GM18858 (cell line): ENCODE measurements around the gene CEP128.
A peak's percentile ranks its signal among the peaks of the same experiment; 100 is the strongest.

Source experiments
- ATAC-seq: cut with Tn5 transposase; IDR thresholded peaks from one replicate; pipeline ENCODE4 v1.9.1; 2021; ENCODE audit not compliant: unreplicated experiment

CEP128 gene

GRCh38 chr14:80781972-80782367 is 159.6 kb downstream of the CEP128 start:
- no peak for ATAC-seq

DNA sequence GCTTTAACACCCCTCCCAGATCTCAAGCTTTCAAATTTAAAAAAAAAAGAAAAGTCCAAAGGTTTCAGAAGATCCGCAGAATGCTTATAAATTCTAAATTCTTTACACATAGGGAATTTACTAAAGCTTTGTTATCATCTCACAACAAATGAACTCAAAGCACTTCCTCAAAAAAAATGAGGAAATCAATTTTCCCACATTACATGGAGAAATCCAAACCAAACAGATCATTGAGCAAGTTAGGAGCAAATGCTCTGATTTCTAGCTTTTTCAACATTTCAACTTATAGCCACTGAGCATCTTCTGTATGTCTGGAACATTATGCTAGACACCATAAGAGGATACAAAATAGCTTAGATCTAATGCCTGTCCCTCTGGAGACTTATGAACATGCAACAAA is 161.0 kb downstream of the CEP128 start:
- no peak for ATAC-seq

DNA sequence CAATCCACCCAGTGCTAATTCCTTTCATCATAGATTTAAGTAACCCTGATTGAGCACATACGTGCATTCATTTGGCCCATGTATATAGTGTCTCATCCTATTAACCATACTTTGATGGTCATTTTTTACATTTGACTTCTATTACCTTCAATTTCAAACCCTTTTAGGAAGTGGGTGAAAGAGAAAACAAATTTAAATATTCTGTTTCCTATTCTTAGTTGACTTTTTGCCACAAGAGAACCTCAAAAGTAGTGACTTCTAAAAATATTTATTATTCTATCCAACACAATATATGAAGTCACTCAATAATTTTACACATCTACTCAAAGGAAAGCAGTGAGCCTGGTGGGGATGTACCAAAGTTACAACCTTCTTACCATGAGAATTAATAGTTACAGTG is 164.9 kb downstream of the CEP128 start:
- no peak for ATAC-seq

DNA sequence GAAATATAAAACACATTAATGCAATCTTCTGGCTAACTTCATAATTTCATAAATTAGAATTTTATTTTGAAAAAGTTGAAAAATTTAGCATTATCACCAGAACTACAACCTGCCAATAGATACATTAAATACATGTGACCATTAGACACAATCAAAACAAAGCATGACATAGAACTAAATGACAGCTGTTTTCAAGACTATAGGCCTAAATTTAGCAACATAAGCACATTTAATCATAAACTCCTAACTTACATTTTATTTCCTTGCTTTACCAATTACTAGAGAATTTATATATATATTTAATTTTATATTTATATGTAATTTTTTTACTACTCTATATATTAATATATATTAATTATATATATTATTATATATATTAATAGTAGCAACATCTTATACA is 165.4 kb downstream of the CEP128 start:
- no peak for ATAC-seq

- ATAC-seq: no peak
These were observed 169.0 kb downstream of the CEP128 start for GRCh38 chr14:80772504-80772903.

DNA sequence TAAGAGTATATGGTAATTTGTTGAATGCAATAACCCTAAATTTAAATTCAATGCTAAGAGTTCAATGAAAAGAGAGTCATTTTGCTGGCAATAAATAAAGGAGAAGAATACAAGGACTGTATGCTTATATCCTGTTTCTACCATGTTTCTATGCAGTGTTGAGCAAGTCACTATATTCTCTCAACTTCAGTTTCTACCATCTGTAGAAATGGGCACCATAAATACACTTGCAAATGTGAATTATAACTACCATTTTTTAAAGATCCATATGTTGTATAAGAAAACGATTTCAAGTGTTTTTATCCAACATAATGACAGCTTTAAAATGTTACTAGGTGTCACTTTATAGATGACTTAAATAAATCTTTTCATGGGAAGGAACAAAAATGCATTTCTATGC is 170.3 kb downstream of the CEP128 start:
- ATAC-seq: no peak

GRCh38 chr14:80770114-80770908 is 171.2 kb downstream of the CEP128 start:
- ATAC-seq: peak; percentile 69

- ATAC-seq: no peak
These were observed 172.9 kb downstream of the CEP128 start for GRCh38 chr14:80768646-80769045.

DNA sequence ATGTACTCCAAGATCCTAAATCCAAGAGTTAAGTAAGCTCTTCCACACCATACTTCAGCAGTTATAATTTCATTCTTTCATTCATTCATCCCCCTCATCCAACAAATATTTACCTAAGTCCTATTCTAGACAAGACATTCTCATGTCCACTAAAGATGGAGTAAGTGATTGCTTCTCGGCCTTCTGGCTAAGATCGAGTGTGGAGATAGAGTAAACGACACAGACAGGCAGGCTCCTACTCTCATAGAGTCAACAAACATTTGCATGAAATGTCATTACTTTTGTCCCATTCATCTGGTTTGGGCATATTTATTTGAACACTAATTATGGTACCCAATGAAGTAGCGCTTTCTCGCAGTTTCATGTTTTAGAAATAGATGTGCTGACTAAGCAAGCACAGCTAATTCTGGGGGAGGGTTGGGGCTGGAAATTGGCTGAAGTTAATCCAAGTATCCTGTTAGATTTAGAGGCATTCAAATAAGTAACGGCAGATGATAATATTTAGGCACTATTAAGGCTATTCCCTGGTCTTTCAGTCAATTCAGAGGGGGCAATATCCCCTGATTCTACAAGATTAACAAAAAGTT is 176.5 kb downstream of the CEP128 start:
- no peak for ATAC-seq

GRCh38 chr14:80764496-80764895 is 177.0 kb downstream of the CEP128 start:
- ATAC-seq: no peak

- no peak for ATAC-seq
These were observed 178.8 kb downstream of the CEP128 start for GRCh38 chr14:80762641-80763228.

GRCh38 chr14:80754696-80755095 is 186.8 kb downstream of the CEP128 start:
- ATAC-seq: no peak

DNA sequence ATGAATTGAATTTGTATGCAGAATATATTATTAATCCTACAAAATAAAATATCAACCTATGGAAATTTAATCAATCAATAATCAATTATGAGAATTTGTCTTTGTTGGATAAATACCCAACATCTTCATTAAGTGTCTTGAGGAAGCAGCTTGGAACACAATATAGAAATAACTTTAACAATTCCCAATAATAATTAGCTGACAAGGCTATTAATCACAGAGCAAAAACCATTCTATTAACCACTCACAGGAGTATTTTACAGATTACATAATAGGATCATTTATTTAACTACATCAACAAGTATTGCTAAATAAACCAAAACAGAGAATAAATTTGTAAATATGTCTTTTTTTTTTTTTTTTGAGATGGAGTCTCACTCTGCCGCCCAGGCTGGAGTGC is 190.3 kb downstream of the CEP128 start:
- ATAC-seq: no peak

DNA sequence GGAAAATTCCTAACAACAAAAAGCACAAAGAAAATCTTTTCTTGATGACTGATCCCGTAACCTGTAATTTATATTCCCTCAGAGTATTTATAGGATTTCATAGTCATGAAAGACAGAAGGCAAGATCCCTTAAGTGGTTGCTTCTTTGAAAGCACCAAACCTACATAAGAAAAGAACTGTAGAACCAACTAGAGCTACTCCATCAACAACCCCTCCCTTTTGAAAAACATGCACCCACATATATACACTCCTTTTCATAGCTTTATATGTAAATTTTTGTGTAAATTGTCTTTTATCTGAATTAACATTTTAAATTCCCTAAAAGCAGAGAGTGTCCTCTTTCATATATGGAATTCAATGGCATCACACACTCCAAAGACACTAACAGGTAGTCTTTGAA is 215.3 kb downstream of the CEP128 start:
- no peak for ATAC-seq

DNA sequence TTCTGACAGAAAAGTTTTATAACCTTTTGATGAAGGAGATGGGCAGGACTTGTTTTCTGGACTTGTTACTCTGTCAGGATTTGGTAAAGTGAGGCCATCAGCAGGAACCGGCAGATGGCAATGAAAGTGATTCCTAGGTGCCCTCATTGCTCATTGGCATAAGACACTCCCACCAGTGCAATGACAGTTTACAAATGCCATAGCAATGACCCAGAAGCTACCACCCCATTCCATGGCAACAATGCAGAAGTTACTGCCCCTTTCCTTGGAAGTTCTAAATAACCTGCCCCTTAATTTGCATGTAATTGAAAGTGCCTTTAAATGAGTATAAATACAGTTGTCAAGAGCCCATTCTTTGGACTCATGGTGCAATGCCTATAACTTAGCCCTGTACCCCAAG is 222.6 kb downstream of the CEP128 start:
- no peak for ATAC-seq

DNA sequence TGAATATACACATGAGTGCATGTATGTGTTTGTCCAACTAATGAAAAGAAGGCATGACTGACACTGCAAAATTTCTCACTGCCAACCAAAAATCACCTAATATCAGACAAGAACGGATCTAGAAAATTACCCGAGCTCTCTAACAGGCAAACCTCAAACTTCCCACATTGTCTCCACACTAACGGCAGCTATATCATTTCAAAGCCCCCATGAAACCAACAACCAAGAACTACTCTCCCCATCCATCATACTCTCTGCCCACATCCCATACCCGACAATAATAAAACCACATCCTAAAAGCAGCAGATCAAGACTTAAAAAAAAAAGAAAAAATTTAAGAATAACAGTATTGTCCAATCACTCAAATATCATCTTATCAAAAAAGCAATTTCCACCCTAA is 227.1 kb downstream of the CEP128 start:
- no peak for ATAC-seq

DNA sequence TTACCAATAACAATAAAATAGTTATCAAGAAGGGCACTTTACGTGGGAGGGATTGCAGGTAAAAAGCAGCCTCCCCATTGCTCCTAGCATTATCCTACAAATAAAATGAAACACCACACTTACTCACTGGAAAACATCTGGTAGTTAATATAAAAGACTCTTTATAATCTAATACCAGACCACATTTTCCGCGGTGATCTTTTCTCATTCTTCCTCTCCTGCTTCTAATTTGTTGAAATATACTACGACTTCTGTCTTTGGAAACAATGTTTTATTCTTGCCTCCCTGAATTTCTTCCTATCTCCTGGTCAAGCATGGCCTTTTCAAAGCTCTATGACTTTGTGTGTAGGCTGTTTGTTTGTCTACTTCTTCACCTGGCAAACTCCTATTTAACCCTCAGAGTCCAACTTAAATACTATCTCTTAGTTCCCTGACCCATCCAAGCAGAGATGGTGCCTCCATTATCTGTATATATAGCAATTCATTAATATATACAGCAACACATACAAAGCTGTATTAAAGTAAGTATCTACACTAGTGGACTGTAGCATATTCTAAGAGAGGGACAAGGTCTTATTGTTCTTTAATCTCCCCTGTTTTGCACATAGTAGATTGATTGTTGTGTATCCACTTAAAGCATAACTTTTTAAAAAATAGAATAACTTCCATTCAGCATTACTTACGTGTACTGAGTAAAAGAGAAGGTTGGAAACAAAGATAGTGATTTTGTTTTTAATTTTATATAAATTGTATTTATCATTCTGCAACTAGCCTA is 228.3 kb downstream of the CEP128 start:
- ATAC-seq: no peak

DNA sequence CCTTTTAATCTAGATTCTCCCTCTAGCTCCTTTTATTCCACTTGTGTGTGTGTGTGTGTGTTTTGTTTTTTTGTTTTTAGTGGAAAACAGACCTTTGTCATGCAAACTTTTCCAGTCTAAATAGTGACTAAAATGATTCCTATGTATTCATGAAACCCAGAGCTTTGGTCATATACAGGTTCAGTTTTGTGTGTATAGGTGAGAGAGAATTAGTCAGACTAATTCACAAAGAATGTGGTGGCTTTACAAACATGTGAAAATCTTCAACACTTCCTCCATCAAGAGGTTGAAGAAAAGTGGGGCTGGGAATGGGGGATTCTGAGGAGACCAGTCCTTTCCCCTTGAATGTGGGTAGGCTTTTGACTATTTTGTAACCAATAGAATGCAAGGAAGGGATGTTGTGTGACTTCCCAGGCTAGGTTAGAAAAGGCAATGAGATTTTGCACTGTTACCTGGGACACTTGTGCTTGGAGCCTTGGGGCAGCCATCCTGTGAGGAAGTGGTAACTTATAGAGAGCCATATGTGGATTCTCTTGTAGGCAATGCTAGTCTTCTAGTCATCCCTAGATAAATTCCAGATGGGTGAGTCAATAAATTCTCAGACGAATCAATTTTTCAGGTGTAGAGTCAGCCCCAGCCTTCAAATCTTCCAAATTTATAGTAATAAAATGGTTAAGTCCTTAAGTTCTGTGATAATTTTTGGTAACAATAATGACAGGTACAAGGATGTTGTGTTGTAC is 236.1 kb downstream of the CEP128 start:
- no peak for ATAC-seq

DNA sequence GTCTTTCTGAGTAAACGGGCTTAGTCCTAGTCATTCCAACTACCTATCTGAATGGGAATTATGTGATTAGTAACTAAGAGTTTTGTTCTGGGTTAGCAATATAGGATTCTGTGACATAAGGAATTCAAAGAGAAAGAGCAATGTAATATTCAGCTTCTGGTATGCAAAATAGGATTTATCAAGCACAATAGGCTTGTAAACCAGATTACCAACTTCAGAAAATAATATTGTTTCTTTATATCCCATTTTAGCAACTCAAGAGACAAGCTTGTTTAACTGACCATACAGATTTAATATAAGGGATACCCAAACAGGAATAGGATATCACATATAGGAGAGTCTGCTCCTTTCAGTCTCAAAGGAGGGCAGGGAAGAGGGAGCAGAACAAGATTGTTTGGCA is 240.9 kb downstream of the CEP128 start:
- no peak for ATAC-seq

DNA sequence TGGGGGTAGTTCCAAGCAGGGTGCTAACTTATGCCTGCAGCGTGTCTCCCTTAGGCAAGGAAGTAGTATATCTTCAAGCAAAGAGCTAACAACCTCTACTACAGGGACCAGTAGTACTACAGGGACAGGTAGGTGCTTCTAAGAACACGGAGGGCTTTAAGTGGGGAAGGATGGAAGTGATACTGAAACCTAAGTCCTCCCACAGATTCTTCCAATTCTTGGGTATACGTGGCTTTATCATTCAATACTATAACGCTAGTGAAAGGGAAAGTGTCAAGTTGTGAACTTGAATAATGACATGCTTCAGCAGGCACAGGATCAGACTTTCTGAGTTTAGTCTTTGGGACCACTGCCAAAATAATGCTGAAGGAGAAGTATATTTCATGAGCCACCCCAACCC is 241.7 kb downstream of the CEP128 start:
- ATAC-seq: peak; percentile 50

GRCh38 chr14:80698974-80699373 is 242.6 kb downstream of the CEP128 start:
- no peak for ATAC-seq
